ENCODE data around the gene DPF3.

DNA sequence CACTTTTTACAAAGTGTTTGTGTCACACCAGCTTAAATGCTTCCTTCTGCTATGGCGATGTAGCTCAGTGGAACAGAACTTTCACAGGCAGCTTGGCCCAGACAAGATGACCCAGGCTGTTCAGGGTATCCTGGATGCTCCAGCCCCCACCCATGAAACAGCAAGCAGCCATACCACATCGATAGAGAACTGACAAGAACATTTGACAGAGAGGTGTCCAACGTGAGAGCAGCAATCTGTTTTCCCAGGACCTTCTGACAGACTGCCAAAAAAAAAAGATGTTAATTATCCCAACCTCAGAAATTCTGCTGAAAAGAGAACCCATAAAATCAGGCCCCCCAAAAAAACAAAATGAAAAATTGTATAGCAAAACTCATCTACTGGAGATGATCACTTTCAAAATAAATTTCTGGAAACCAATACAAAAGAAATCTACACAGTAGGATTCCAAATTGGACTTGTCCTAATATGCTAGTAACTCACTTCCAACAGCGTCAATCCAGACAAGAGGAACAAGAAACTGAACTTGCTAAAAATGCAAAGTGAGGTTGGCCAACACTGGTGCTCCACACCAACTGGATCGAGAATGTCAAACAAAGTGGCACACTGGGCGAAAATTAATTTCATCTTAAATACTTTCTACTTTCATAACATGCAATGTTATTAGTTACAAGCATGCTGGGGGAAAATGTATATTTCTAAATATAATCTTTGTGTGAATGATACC, 118.8 kb downstream of the DPF3 start:
- TF ChIP-seq, protein P1, sequence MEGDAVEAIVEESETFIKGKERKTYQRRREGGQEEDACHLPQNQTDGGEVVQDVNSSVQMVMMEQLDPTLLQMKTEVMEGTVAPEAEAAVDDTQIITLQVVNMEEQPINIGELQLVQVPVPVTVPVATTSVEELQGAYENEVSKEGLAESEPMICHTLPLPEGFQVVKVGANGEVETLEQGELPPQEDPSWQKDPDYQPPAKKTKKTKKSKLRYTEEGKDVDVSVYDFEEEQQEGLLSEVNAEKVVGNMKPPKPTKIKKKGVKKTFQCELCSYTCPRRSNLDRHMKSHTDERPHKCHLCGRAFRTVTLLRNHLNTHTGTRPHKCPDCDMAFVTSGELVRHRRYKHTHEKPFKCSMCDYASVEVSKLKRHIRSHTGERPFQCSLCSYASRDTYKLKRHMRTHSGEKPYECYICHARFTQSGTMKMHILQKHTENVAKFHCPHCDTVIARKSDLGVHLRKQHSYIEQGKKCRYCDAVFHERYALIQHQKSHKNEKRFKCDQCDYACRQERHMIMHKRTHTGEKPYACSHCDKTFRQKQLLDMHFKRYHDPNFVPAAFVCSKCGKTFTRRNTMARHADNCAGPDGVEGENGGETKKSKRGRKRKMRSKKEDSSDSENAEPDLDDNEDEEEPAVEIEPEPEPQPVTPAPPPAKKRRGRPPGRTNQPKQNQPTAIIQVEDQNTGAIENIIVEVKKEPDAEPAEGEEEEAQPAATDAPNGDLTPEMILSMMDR (IDR thresholded peaks at IDR 0.05) = no peak
- no peak for TF ChIP-seq POLR2AphosphoS5 (IDR thresholded peaks at IDR 0.05)
- no peak for TF ChIP-seq EP300 (IDR thresholded peaks at IDR 0.05)
- no peak for TF ChIP-seq POLR2A (IDR thresholded peaks at IDR 0.05)

Measured in suprapubic skin (tissue), 4 donors.